ENCODE results near the gene XRCC6. TPM values are rescaled to one million over a fixed set of nuclear protein-coding genes. Genes with fewer than 3 reads are reported as not detected.

XRCC6 gene
- total and polyA plus RNA-seq, 2 of the 13 experiments (the other 11 are each of a cell fraction or from before 2014, with no cell fraction given), result 124 to 625 TPM

DNA sequence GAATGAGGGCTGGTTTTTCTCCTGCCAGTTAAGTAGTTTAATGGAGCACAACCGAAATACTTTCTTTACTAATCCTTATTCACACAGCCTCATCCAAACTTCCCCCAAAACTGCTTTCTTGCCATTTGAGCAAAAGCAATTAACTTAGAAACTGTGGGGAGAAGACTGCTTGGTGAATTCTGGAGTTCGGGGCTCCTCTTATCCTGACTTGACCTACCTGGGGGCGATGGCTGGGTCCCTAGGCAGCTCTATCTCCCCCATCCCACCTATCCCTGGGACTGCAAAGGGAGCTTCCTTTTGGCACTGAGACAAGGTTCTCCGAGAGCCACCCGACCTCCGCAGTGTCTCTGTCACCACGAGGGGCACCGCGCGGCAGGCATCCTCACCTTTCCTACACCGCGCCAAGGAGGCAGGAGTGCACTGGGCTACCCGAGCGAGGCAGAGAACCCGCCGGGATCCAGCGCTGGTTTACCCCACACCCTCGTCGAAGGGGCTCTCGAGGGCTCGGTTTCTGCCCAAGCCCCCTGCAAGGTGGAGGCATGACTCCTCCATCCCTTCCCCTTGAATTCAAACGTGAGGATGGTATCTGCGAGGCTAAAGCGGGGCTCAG is 1.0 kb upstream of the XRCC6 start (continued):
- TF ChIP-seq, protein P1, sequence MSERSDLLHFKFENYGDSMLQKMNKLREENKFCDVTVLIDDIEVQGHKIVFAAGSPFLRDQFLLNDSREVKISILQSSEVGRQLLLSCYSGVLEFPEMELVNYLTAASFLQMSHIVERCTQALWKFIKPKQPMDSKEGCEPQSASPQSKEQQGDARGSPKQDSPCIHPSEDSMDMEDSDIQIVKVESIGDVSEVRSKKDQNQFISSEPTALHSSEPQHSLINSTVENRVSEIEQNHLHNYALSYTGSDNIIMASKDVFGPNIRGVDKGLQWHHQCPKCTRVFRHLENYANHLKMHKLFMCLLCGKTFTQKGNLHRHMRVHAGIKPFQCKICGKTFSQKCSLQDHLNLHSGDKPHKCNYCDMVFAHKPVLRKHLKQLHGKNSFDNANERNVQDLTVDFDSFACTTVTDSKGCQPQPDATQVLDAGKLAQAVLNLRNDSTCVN (CRISPR knock-in tag; IDR thresholded peaks at IDR 0.05; ENCODE audit: borderline replicate concordance), result peak; percentile 46; the same call in 1 of the 2 replicates
- TF ChIP-seq NR2F6 (IDR thresholded peaks at IDR 0.05) (no peak), NR2F6 (CRISPR knock-in tag; IDR thresholded peaks at IDR 0.05) (0 out of 2 replicates have a peak, but pooled peaks have one; percentile 10), ZNF879 (CRISPR knock-in tag; IDR thresholded peaks at IDR 0.05) (no peak), ONECUT2 (CRISPR knock-in tag; IDR thresholded peaks at IDR 0.05) (no peak), ZSCAN29 (CRISPR knock-in tag; conservative IDR thresholded peaks at IDR 0.05) (0 out of 2 replicates have a peak, but pooled peaks have one; percentile 44), ZNF318 (CRISPR knock-in tag; IDR thresholded peaks at IDR 0.05) (no peak; the same call in 1 of the 2 replicates), ZNF383 (CRISPR knock-in tag; IDR thresholded peaks at IDR 0.05; ENCODE audit: borderline replicate concordance) (no peak), ZSCAN31 (CRISPR knock-in tag; IDR thresholded peaks at IDR 0.05; ENCODE audit: low read depth) (0 out of 2 replicates have a peak, but pooled peaks have one; percentile 43), TFDP1 (CRISPR knock-in tag; IDR thresholded peaks at IDR 0.05; ENCODE audit: borderline replicate concordance) (peak; percentile 36; the same call in 1 of the 2 replicates), ZMYM4 (CRISPR knock-in tag; IDR thresholded peaks at IDR 0.05) (no peak), ZNF121 (CRISPR knock-in tag; IDR thresholded peaks at IDR 0.05) (no peak), MED8 (CRISPR knock-in tag; IDR thresholded peaks at IDR 0.05; ENCODE audit: insufficient replicate concordance) (no peak), ZNF766 (CRISPR knock-in tag; IDR thresholded peaks at IDR 0.05; ENCODE audit: borderline replicate concordance) (0 out of 2 replicates have a peak, but pooled peaks have one; percentile 14)
- TF ChIP-seq, protein P2, sequence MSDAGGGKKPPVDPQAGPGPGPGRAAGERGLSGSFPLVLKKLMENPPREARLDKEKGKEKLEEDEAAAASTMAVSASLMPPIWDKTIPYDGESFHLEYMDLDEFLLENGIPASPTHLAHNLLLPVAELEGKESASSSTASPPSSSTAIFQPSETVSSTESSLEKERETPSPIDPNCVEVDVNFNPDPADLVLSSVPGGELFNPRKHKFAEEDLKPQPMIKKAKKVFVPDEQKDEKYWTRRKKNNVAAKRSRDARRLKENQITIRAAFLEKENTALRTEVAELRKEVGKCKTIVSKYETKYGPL (CRISPR knock-in tag; IDR thresholded peaks at IDR 0.05), result no peak
- TF ChIP-seq, protein P3, sequence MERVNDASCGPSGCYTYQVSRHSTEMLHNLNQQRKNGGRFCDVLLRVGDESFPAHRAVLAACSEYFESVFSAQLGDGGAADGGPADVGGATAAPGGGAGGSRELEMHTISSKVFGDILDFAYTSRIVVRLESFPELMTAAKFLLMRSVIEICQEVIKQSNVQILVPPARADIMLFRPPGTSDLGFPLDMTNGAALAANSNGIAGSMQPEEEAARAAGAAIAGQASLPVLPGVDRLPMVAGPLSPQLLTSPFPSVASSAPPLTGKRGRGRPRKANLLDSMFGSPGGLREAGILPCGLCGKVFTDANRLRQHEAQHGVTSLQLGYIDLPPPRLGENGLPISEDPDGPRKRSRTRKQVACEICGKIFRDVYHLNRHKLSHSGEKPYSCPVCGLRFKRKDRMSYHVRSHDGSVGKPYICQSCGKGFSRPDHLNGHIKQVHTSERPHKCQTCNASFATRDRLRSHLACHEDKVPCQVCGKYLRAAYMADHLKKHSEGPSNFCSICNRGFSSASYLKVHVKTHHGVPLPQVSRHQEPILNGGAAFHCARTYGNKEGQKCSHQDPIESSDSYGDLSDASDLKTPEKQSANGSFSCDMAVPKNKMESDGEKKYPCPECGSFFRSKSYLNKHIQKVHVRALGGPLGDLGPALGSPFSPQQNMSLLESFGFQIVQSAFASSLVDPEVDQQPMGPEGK (CRISPR knock-in tag; IDR thresholded peaks at IDR 0.05), result no peak
